Thoracic aorta (tissue), 2 donors: Measurements from ENCODE around the gene ADAMTSL1. TPM values are rescaled to one million over a fixed set of nuclear protein-coding genes. Genes with fewer than 3 reads are reported as not detected.

Source experiments
- ATAC-seq: fragments of 150-250 bp; one replicate; pipeline ENCODE4 v1.8.0; 2017; ENCODE audit warnings: low read depth; ENCODE audit not compliant: insufficient number of reproducible peaks, low FRiP score
- DNase-seq: peaks from one replicate; pipeline ENCODE4 v3.0.0-alpha.2; 2020; ENCODE audit warnings: low spot score
- H3K27ac ChIP-seq, 2 donors: fragments of 200-600 bp; sonication (generic); 1 replicate in 1 of 2; 2 replicates in 1 of 2; pipeline ENCODE4 v1.5.1; 2016; ENCODE audit warnings: mild to moderate bottlenecking in 2 of 2, moderate library complexity in 2 of 2
- H3K27me3 ChIP-seq: fragments of 200-600 bp; sonication (generic); replicated peaks from 2 replicates; pipeline ENCODE4 v1.6.0; 2016; ENCODE audit warnings: mild to moderate bottlenecking; ENCODE audit not compliant: insufficient read depth
- H3K36me3 ChIP-seq: fragments of 200-600 bp; sonication (generic); one replicate; pipeline ENCODE4 v1.5.1; 2016
- H3K4me1 ChIP-seq, 2 donors: fragments of 200-600 bp; sonication (generic); 1 replicate in 1 of 2; 2 replicates in 1 of 2; pipeline versions ENCODE4 v1.5.1 to v1.6.0; 2016; ENCODE audit warnings: low read depth in 2 of 2, mild to moderate bottlenecking in 1 of 2; ENCODE audit not compliant: control insufficient read depth in 1 of 2
- H3K4me3 ChIP-seq: fragments of 200-600 bp; sonication (generic); 2 replicates; pipeline ENCODE4 v1.5.1; 2016; ENCODE audit warnings: mild to moderate bottlenecking
- H3K9me3 ChIP-seq: fragments of 200-600 bp; sonication (generic); 2 replicates; pipeline ENCODE4 v1.5.1; 2016
- total RNA-seq, 2 donors: library from RNA; depleted of rRNA; stranded (reverse); fragments of >200 nt; gene quantifications; one replicate each; pipeline versions ENCODE4 v1.1.0 to v1.2.3, GENCODE V29; 2016
- TF ChIP-seq, protein P1 (sequence below): fragments of 200-600 bp; sonication (generic); IDR thresholded peaks from one replicate; pipeline ENCODE4 v1.5.1; 2019; ENCODE audit warnings: antibody characterized with exemption

The ADAMTSL1 gene
- total RNA-seq, 2 donors from 2014 or later, result 61.4 to 75.5 TPM

- ATAC-seq (no peak), DNase-seq (no peak)
- no peaks in the 10 kb centered on the region for H3K27me3 ChIP-seq
- H3K27ac ChIP-seq, result no peak overlapping the region
- H3K36me3 ChIP-seq, result no peaks in the 10 kb centered on the region
- no peak overlapping the region for H3K4me3 ChIP-seq
- H3K4me1 ChIP-seq, result peaks cover 10 to 14% of the 10 kb centered on the region in 2 donors
- TF ChIP-seq, protein P1, sequence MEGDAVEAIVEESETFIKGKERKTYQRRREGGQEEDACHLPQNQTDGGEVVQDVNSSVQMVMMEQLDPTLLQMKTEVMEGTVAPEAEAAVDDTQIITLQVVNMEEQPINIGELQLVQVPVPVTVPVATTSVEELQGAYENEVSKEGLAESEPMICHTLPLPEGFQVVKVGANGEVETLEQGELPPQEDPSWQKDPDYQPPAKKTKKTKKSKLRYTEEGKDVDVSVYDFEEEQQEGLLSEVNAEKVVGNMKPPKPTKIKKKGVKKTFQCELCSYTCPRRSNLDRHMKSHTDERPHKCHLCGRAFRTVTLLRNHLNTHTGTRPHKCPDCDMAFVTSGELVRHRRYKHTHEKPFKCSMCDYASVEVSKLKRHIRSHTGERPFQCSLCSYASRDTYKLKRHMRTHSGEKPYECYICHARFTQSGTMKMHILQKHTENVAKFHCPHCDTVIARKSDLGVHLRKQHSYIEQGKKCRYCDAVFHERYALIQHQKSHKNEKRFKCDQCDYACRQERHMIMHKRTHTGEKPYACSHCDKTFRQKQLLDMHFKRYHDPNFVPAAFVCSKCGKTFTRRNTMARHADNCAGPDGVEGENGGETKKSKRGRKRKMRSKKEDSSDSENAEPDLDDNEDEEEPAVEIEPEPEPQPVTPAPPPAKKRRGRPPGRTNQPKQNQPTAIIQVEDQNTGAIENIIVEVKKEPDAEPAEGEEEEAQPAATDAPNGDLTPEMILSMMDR, result no peak
- no peaks in the 10 kb centered on the region for H3K9me3 ChIP-seq
These were observed 46.6 kb downstream of the ADAMTSL1 start for GRCh38 chr9:18520416-18521047.

DNA sequence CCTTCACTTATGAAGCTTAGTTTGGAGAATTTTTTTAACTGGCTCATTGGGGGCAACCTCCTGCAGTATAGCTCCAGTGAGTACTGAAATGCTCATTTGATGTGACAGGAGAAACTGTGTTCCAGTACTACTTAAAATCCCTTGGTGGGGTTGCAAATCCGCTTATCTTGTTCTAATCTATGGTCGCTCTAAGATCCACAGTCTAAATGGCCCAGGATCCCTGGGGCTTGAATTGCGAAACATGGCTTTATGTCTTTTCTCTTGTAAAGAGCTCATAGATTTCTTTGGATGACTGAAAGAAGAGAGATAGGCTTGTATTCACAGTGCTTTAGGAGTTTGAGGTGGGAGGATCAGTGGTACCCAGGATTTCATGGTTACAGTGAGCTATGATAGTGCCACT is 52.7 kb downstream of the ADAMTSL1 start:
- no peaks in the 10 kb centered on the region for H3K27me3 ChIP-seq
- DNase-seq, result no peak
- no peaks in the 10 kb centered on the region for H3K36me3 ChIP-seq
- no peak overlapping the region for H3K4me3 ChIP-seq
- ATAC-seq, result no peak
- no peaks in the 10 kb centered on the region for H3K9me3 ChIP-seq
- TF ChIP-seq, protein P1, result no peak
- no peak overlapping the region for H3K27ac ChIP-seq
- peaks cover 8 to 20% of the 10 kb centered on the region in 2 donors for H3K4me1 ChIP-seq

GRCh38 chr9:18531136-18532065 is 57.4 kb downstream of the ADAMTSL1 start:
- Histone ChIP-seq H3K4me3 (no peak overlapping the region), H3K36me3 (peaks cover 3% of the 10 kb centered on the region), H3K27ac (no peak overlapping the region), H3K27me3 (no peaks in the 10 kb centered on the region), H3K9me3 (peaks cover 10% of the 10 kb centered on the region), H3K4me1 (peaks cover 8 to 28% of the 10 kb centered on the region in 2 donors)
- TF ChIP-seq, protein P1, result no peak
- DNase-seq, result no peak
- ATAC-seq, result no peak

GRCh38 chr9:18534611-18535010 is 60.7 kb downstream of the ADAMTSL1 start:
- ATAC-seq (no peak), DNase-seq (no peak)
- Histone ChIP-seq H3K36me3 (peaks cover 3% of the 10 kb centered on the region), H3K27me3 (no peaks in the 10 kb centered on the region), H3K27ac (no peak overlapping the region), H3K9me3 (peaks cover 10% of the 10 kb centered on the region), H3K4me3 (no peak overlapping the region), H3K4me1 (peaks cover 2 to 21% of the 10 kb centered on the region in 2 donors)
- TF ChIP-seq, protein P1, result no peak

DNA sequence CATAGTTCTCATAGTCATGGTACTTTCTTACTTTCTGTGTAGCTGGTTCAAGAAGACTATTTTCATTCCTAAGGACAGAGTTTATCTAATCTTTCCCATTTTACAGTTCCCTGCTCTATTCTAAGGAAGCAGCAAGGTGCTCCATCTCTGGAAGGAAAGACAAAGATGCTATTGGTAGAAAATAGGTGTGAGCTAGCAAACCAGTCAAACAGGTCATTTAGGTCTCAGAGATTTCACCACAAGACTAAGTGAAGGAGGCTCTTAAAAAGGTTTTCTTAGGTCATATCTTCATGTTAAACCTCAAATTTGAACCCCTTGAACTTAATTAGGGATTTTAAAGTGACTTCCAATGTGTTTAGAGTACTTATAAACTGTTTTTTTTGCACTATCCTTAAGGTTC is 62.6 kb downstream of the ADAMTSL1 start:
- no peak overlapping the region for H3K4me3 ChIP-seq
- peaks cover 10% of the 10 kb centered on the region for H3K9me3 ChIP-seq
- H3K27me3 ChIP-seq, result no peaks in the 10 kb centered on the region
- H3K36me3 ChIP-seq, result peaks cover 3% of the 10 kb centered on the region
- no peak overlapping the region for H3K27ac ChIP-seq
- H3K4me1 ChIP-seq, result peaks cover 0 to 9% of the 10 kb centered on the region in 2 donors
- ATAC-seq (no peak), DNase-seq (no peak)
- TF ChIP-seq, protein P1, result no peak
